ENCODE results near the gene TTC9.

GRCh38 chr14:70622111-70622712 is 19.5 kb upstream of the TTC9 start:
- TF ChIP-seq CTCF (conservative IDR thresholded peaks at IDR 0.05; ENCODE audit: low read depth, low read length) (peak; percentile 94), EZH2 (IDR thresholded peaks at IDR 0.05; ENCODE audit: low read length, unreplicated experiment) (no peak)
